ENCODE data around the gene TAPT1. TPM values are rescaled to one million over a fixed set of nuclear protein-coding genes. Genes with fewer than 3 reads are reported as not detected.

Gene TAPT1
- total RNA-seq, 2 experiments from 2014 or later: 46.1 TPM

- DNase-seq (no peak), ATAC-seq (ENCODE audit: low read depth) (no peak)
- no peak overlapping the region for H3K27ac Mint-ChIP-seq
- no peaks in the 10 kb centered on the region for H3K36me3 Mint-ChIP-seq
- POLR2A ChIA-PET: no interaction called here
- no peak overlapping the region for H3K4me3 Mint-ChIP-seq
- peaks cover 2% of the 10 kb centered on the region for H3K27me3 Mint-ChIP-seq
- H3K9me3 Mint-ChIP-seq: peaks cover 16% of the 10 kb centered on the region
- no peaks in the 10 kb centered on the region for H3K4me1 Mint-ChIP-seq
Measured at GRCh38 chr4:16140879-16141249, 85.4 kb downstream of the TAPT1 start.

- no peak for DNase-seq
- H3K4me1 Mint-ChIP-seq: no peaks in the 10 kb centered on the region
- no peaks in the 10 kb centered on the region for H3K36me3 Mint-ChIP-seq
- H3K27me3 Mint-ChIP-seq: peaks cover 2% of the 10 kb centered on the region
- POLR2A ChIA-PET: no interaction called here
- peaks cover 14% of the 10 kb centered on the region for H3K9me3 Mint-ChIP-seq
- no peak overlapping the region for H3K27ac Mint-ChIP-seq
- H3K4me3 Mint-ChIP-seq: no peak overlapping the region
- no peak for ATAC-seq (ENCODE audit: low read depth)
Measured at GRCh38 chr4:16140231-16140878, 85.9 kb downstream of the TAPT1 start.

- no peak overlapping the region for H3K27ac Mint-ChIP-seq
- no peak for DNase-seq
- peaks cover 5% of the 10 kb centered on the region for H3K27me3 Mint-ChIP-seq
- H3K9me3 Mint-ChIP-seq: peaks cover 12% of the 10 kb centered on the region
- no peak for ATAC-seq (ENCODE audit: low read depth)
- H3K4me3 Mint-ChIP-seq: no peak overlapping the region
- peaks cover 3% of the 10 kb centered on the region for H3K36me3 Mint-ChIP-seq
- POLR2A ChIA-PET: no interaction called here
- H3K4me1 Mint-ChIP-seq: no peaks in the 10 kb centered on the region
Measured at GRCh38 chr4:16139066-16139945, 87.0 kb downstream of the TAPT1 start.

- no peak overlapping the region for H3K27ac Mint-ChIP-seq
- H3K9me3 Mint-ChIP-seq: peaks cover 9% of the 10 kb centered on the region
- H3K36me3 Mint-ChIP-seq: peaks cover 4% of the 10 kb centered on the region
- ATAC-seq (ENCODE audit: low read depth) (no peak), DNase-seq (no peak)
- peaks cover 7% of the 10 kb centered on the region for H3K27me3 Mint-ChIP-seq
- H3K4me1 Mint-ChIP-seq: no peaks in the 10 kb centered on the region
- no peak overlapping the region for H3K4me3 Mint-ChIP-seq
- POLR2A ChIA-PET: no interaction called here
Measured at GRCh38 chr4:16136827-16137226, 89.4 kb downstream of the TAPT1 start.

- H3K4me3 Mint-ChIP-seq: no peak overlapping the region
- H3K9me3 Mint-ChIP-seq: peaks cover 7% of the 10 kb centered on the region
- no peak for ATAC-seq (ENCODE audit: low read depth)
- H3K27ac Mint-ChIP-seq: no peak overlapping the region
- DNase-seq: no peak
- peaks cover 4% of the 10 kb centered on the region for H3K36me3 Mint-ChIP-seq
- H3K27me3 Mint-ChIP-seq: peaks cover 5% of the 10 kb centered on the region
- no peaks in the 10 kb centered on the region for H3K4me1 Mint-ChIP-seq
- POLR2A ChIA-PET: no interaction called here
Measured at GRCh38 chr4:16136311-16136710, 90.0 kb downstream of the TAPT1 start.

GRCh38 chr4:16133406-16133805 lies 92.9 kb downstream of the TAPT1 start:
- H3K4me1 Mint-ChIP-seq: no peaks in the 10 kb centered on the region
- H3K27me3 Mint-ChIP-seq: peaks cover 5% of the 10 kb centered on the region
- H3K9me3 Mint-ChIP-seq: peaks cover 4% of the 10 kb centered on the region
- peaks cover 4% of the 10 kb centered on the region for H3K36me3 Mint-ChIP-seq
- H3K4me3 Mint-ChIP-seq: no peak overlapping the region
- no peak overlapping the region for H3K27ac Mint-ChIP-seq
- DNase-seq (no peak), ATAC-seq (ENCODE audit: low read depth) (no peak)
- POLR2A ChIA-PET: no interaction called here

GRCh38 chr4:16131293-16131692 lies 95.0 kb downstream of the TAPT1 start:
- no peak for DNase-seq
- Mint-ChIP-seq H3K36me3 (peaks cover 4% of the 10 kb centered on the region), H3K9me3 (peaks cover 4% of the 10 kb centered on the region)

GRCh38 chr4:16129336-16129735 lies 96.9 kb downstream of the TAPT1 start:
- Mint-ChIP-seq H3K9me3 (peaks cover under 1% of the 10 kb centered on the region), H3K27ac (no peak overlapping the region), H3K4me1 (no peaks in the 10 kb centered on the region), H3K27me3 (peaks cover 2% of the 10 kb centered on the region), H3K36me3 (peaks cover under 1% of the 10 kb centered on the region), H3K4me3 (no peak overlapping the region)
- no peak for DNase-seq
- ATAC-seq (ENCODE audit: low read depth): no peak
- POLR2A ChIA-PET: no interaction called here

More at GRCh38 chr4:16131293-16131692, 95.0 kb downstream of the TAPT1 start:
- Mint-ChIP-seq H3K4me3 (no peak overlapping the region), H3K27ac (no peak overlapping the region), H3K4me1 (no peaks in the 10 kb centered on the region), H3K27me3 (peaks cover 5% of the 10 kb centered on the region)
- POLR2A ChIA-PET: no interaction called here
- no peak for ATAC-seq (ENCODE audit: low read depth)

GRCh38 chr4:16126714-16127113 lies 99.6 kb downstream of the TAPT1 start:
- Mint-ChIP-seq H3K4me1 (peaks cover 13% of the 10 kb centered on the region), H3K27ac (no peak overlapping the region), H3K36me3 (peaks cover 1% of the 10 kb centered on the region), H3K4me3 (no peak overlapping the region), H3K27me3 (no peaks in the 10 kb centered on the region), H3K9me3 (no peaks in the 10 kb centered on the region)
- DNase-seq (no peak), ATAC-seq (ENCODE audit: low read depth) (no peak)
- POLR2A ChIA-PET: no interaction called here

- no peak overlapping the region for H3K27ac Mint-ChIP-seq
- no peak for DNase-seq
- H3K27me3 Mint-ChIP-seq: no peaks in the 10 kb centered on the region
- peaks cover 1% of the 10 kb centered on the region for H3K36me3 Mint-ChIP-seq
- ATAC-seq (ENCODE audit: low read depth): no peak
- H3K4me1 Mint-ChIP-seq: peaks cover 13% of the 10 kb centered on the region
- H3K9me3 Mint-ChIP-seq: no peaks in the 10 kb centered on the region
- POLR2A ChIA-PET: no interaction called here
- H3K4me3 Mint-ChIP-seq: no peak overlapping the region
Measured at GRCh38 chr4:16125571-16126445, 100.5 kb downstream of the TAPT1 start.

GRCh38 chr4:16124232-16124631 lies 102.0 kb downstream of the TAPT1 start:
- no peak for ATAC-seq (ENCODE audit: low read depth)
- POLR2A ChIA-PET: no interaction called here
- Mint-ChIP-seq H3K4me1 (peaks cover 13% of the 10 kb centered on the region), H3K4me3 (no peak overlapping the region), H3K9me3 (no peaks in the 10 kb centered on the region), H3K36me3 (peaks cover 1% of the 10 kb centered on the region), H3K27ac (no peak overlapping the region), H3K27me3 (no peaks in the 10 kb centered on the region)
- no peak for DNase-seq

GRCh38 chr4:16123356-16124084 lies 102.8 kb downstream of the TAPT1 start:
- no peaks in the 10 kb centered on the region for H3K9me3 Mint-ChIP-seq
- H3K4me3 Mint-ChIP-seq: no peak overlapping the region
- peaks cover 13% of the 10 kb centered on the region for H3K4me1 Mint-ChIP-seq
- no peak overlapping the region for H3K27ac Mint-ChIP-seq
- POLR2A ChIA-PET: no interaction called here
- no peaks in the 10 kb centered on the region for H3K27me3 Mint-ChIP-seq
- ATAC-seq (ENCODE audit: low read depth) (no peak), DNase-seq (no peak)
- H3K36me3 Mint-ChIP-seq: peaks cover 1% of the 10 kb centered on the region

GRCh38 chr4:16122784-16123183 lies 103.5 kb downstream of the TAPT1 start:
- DNase-seq (no peak), ATAC-seq (ENCODE audit: low read depth) (peak; percentile 64)
- no peaks in the 10 kb centered on the region for H3K27me3 Mint-ChIP-seq
- H3K9me3 Mint-ChIP-seq: no peaks in the 10 kb centered on the region
- no peak overlapping the region for H3K27ac Mint-ChIP-seq
- peaks cover 1% of the 10 kb centered on the region for H3K36me3 Mint-ChIP-seq
- H3K4me1 Mint-ChIP-seq: peaks cover 13% of the 10 kb centered on the region
- POLR2A ChIA-PET: no interaction called here
- peak overlapping the region; percentile 15 for H3K4me3 Mint-ChIP-seq
